Neutrophil (primary cell): Measurements from ENCODE around the gene ETHE1.

Experiments used
- H3K27ac ChIP-seq: fragments of 200-600 bp; sonication (generic); 2 replicates; pipeline ENCODE4 v1.5.1; 2016; ENCODE audit warnings: mild to moderate bottlenecking, moderate library complexity
- H3K27me3 ChIP-seq: fragments of 200-600 bp; sonication (generic); 2 replicates; pipeline ENCODE4 v1.6.0; 2016; ENCODE audit warnings: mild to moderate bottlenecking
- H3K36me3 ChIP-seq: fragments of 200-600 bp; sonication (generic); 2 replicates; pipeline ENCODE4 v1.5.1; 2017
- H3K4me1 ChIP-seq, 2 experiments: fragments of 200-600 bp in 1 of 2; sonication (generic) in 1 of 2; 1 replicate in 1 of 2; 2 replicates in 1 of 2; pipeline versions ENCODE4 v1.5.1 to v1.6.1; 2013 to 2016; ENCODE audit warnings: low read depth in 1 of 2, low read length in 1 of 2, mild to moderate bottlenecking in 1 of 2, moderate library complexity in 1 of 2; ENCODE audit not compliant: control insufficient read depth in 1 of 2, insufficient read depth in 1 of 2
- H3K4me3 ChIP-seq, 2 experiments: fragments of 200-600 bp in 1 of 2; sonication (generic) in 1 of 2; 1 replicate in 1 of 2; 2 replicates in 1 of 2; pipeline ENCODE4 v1.5.1; 2013 to 2016; ENCODE audit warnings: low read depth in 1 of 2, low read length in 1 of 2, mild to moderate bottlenecking in 1 of 2, moderate library complexity in 1 of 2
- H3K9me3 ChIP-seq: fragments of 200-600 bp; sonication (generic); 2 replicates; pipeline ENCODE4 v1.5.1; 2016
- TF ChIP-seq, protein P1 (sequence below): fragments of 200-600 bp; sonication (generic); IDR thresholded peaks from 2 replicates; pipeline ENCODE4 v1.5.1; 2016; ENCODE audit warnings: antibody characterized with exemption

Gene ETHE1

DNA sequence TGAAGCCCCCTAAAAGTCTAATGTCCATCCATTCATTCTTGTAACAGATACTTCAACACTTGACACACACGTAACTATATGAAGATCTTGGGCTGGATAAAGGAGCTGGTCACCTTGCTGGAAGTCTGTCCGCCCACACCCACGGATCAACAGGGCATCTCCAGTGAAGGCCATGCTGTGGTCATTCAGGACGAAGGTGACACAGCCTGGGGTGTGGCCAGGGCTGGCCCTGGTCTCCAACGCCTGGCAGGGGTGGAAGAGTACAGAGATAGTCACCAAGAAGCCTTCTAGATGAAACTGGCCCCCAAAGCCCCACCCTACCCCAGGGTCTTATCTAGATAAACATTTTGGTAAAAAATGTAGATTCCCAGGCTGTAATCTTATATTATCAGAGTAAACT is 15.7 kb downstream of the ETHE1 start:
- Histone ChIP-seq H3K9me3 (no peaks in the 10 kb centered on the region), H3K36me3 (peaks cover 62% of the 10 kb centered on the region), H3K4me3 (no peak overlapping the region), H3K27ac (no peak overlapping the region), H3K27me3 (no peaks in the 10 kb centered on the region), H3K4me1 (no peaks in the 10 kb centered on the region)
- TF ChIP-seq, protein P1, sequence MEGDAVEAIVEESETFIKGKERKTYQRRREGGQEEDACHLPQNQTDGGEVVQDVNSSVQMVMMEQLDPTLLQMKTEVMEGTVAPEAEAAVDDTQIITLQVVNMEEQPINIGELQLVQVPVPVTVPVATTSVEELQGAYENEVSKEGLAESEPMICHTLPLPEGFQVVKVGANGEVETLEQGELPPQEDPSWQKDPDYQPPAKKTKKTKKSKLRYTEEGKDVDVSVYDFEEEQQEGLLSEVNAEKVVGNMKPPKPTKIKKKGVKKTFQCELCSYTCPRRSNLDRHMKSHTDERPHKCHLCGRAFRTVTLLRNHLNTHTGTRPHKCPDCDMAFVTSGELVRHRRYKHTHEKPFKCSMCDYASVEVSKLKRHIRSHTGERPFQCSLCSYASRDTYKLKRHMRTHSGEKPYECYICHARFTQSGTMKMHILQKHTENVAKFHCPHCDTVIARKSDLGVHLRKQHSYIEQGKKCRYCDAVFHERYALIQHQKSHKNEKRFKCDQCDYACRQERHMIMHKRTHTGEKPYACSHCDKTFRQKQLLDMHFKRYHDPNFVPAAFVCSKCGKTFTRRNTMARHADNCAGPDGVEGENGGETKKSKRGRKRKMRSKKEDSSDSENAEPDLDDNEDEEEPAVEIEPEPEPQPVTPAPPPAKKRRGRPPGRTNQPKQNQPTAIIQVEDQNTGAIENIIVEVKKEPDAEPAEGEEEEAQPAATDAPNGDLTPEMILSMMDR: no peak

DNA sequence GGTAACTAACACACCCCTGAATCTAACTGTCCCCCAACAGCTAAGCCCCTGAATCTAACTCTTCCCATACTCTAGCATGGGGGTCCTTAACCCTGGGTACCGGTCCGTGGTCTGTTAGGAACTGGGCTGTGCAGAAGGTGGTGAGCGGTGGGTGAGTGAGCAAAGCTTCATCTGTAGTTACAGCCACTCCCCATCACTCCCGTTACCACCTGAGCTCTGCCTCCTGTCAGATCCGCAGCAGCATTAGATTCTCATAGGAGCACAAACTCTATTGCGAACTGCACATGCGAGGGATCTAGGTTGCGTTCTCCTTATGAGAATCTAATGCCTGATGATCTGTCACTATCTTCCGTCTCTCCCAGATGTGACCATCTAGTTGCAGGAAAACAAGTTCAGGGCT is 16.3 kb downstream of the ETHE1 start:
- Histone ChIP-seq H3K4me3 (no peak overlapping the region), H3K9me3 (no peaks in the 10 kb centered on the region), H3K36me3 (peaks cover 64% of the 10 kb centered on the region), H3K27ac (no peak overlapping the region), H3K4me1 (no peaks in the 10 kb centered on the region), H3K27me3 (no peaks in the 10 kb centered on the region)
- TF ChIP-seq, protein P1: no peak

DNA sequence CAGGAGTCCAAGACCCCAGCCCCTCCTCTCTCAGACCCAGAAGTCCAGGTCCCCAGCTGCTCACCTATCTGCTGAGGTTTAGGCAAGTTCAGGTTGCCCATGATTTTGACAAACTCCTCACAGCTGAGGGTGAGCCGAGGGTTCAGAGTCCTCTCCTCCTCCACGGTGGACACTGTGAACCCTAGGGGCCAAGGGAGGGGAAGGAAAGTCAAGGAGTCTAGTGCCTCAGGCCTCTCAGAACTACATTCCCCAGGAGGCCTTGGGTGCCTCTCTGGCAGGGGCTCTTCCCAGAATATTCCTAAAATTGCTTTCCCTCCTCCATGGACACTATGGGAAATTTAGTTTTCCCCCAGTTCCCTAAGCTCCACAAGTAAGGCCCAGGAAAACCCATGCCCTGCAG is 19.1 kb downstream of the ETHE1 start:
- peaks cover 10 to 15% of the 10 kb centered on the region in 2 experiments for H3K4me1 ChIP-seq
- H3K27me3 ChIP-seq: peaks cover 18% of the 10 kb centered on the region
- H3K4me3 ChIP-seq: no peak overlapping the region
- peaks cover 53% of the 10 kb centered on the region for H3K36me3 ChIP-seq
- TF ChIP-seq, protein P1: no peak
- H3K9me3 ChIP-seq: no peaks in the 10 kb centered on the region
- no peak overlapping the region for H3K27ac ChIP-seq

DNA sequence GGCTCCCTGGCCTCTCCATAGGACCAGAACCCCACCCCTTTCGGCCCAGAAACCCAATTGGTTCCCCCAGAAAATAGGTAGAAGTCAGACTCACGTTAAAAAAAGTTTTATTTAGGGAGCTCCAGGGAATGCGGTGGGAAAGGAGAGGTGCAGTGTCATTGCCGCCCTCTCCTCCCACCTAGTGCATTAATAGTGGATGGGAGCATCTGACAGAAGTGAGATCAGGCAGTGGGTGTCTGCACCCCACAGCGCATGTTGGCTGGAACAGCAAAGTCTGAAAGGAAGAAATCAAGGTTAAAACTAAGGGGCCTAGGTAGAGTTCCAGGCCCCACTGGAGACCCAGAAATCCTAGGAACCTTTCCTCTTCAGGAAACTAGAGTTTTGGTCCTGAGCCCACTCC is 20.4 kb downstream of the ETHE1 start:
- H3K36me3 ChIP-seq: peaks cover 52% of the 10 kb centered on the region
- H3K4me3 ChIP-seq: no peak overlapping the region
- H3K4me1 ChIP-seq: peaks cover 10 to 15% of the 10 kb centered on the region in 2 experiments
- H3K9me3 ChIP-seq: no peaks in the 10 kb centered on the region
- H3K27ac ChIP-seq: no peak overlapping the region
- TF ChIP-seq, protein P1: no peak
- peaks cover 18% of the 10 kb centered on the region for H3K27me3 ChIP-seq

DNA sequence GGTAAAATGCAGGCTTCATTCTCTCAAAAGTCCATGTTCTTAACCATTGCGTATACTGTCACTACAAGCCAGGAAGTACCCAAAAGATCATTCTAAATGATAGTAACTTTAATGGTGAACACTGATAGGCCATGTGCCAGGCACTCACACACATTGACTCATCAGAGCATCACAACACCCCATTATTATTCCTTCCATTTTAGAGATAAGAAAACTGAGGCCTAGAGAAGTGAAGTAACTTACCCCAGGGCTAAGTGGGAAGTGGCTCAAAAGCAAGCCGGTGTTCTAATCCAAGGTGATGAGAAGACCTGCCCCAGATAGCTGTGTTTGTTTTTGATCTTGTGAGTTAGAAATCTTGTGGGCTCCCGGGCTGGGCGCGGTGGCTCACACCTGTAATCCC is 21.1 kb downstream of the ETHE1 start:
- Histone ChIP-seq H3K4me1 (peaks cover 10 to 15% of the 10 kb centered on the region in 2 experiments), H3K27ac (no peak overlapping the region), H3K27me3 (peaks cover 18% of the 10 kb centered on the region), H3K9me3 (no peaks in the 10 kb centered on the region), H3K36me3 (peaks cover 47% of the 10 kb centered on the region), H3K4me3 (no peak overlapping the region)
- TF ChIP-seq, protein P1: no peak

DNA sequence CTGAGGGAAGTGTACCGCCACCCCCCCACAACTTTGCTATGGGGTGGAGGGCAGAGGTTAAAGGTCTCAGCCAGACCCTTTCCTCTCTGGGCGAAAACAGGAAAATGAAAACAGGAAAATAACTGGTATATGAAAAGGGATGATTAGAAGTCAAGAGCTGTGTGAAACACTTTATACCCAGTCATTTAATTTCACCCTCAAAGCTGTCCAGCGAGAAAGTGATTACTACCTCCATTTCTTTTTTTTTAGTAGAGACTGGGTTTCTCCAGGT is 21.9 kb downstream of the ETHE1 start:
- TF ChIP-seq, protein P1: no peak
- Histone ChIP-seq H3K36me3 (peaks cover 39% of the 10 kb centered on the region), H3K4me3 (no peak overlapping the region), H3K27me3 (peaks cover 18% of the 10 kb centered on the region), H3K27ac (no peak overlapping the region), H3K9me3 (no peaks in the 10 kb centered on the region), H3K4me1 (peaks cover 10 to 15% of the 10 kb centered on the region in 2 experiments)
